Regular cardiac myocyte (primary cell): ENCODE results near the gene CCDC18. TPM values are rescaled to one million over a fixed set of nuclear protein-coding genes. Genes with fewer than 3 reads are reported as not detected.

Experiments used
- total RNA-seq: library from RNA; depleted of rRNA; stranded (reverse); fragments of >200 nt; gene quantifications from 2 replicates; pipeline ENCODE4 v1.2.3, GENCODE V29; 2014

Gene CCDC18, protein sequence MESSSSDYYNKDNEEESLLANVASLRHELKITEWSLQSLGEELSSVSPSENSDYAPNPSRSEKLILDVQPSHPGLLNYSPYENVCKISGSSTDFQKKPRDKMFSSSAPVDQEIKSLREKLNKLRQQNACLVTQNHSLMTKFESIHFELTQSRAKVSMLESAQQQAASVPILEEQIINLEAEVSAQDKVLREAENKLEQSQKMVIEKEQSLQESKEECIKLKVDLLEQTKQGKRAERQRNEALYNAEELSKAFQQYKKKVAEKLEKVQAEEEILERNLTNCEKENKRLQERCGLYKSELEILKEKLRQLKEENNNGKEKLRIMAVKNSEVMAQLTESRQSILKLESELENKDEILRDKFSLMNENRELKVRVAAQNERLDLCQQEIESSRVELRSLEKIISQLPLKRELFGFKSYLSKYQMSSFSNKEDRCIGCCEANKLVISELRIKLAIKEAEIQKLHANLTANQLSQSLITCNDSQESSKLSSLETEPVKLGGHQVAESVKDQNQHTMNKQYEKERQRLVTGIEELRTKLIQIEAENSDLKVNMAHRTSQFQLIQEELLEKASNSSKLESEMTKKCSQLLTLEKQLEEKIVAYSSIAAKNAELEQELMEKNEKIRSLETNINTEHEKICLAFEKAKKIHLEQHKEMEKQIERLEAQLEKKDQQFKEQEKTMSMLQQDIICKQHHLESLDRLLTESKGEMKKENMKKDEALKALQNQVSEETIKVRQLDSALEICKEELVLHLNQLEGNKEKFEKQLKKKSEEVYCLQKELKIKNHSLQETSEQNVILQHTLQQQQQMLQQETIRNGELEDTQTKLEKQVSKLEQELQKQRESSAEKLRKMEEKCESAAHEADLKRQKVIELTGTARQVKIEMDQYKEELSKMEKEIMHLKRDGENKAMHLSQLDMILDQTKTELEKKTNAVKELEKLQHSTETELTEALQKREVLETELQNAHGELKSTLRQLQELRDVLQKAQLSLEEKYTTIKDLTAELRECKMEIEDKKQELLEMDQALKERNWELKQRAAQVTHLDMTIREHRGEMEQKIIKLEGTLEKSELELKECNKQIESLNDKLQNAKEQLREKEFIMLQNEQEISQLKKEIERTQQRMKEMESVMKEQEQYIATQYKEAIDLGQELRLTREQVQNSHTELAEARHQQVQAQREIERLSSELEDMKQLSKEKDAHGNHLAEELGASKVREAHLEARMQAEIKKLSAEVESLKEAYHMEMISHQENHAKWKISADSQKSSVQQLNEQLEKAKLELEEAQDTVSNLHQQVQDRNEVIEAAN (N-terminal part only)
- total RNA-seq = 9.9 and 16.3 TPM in 2 replicates

DNA sequence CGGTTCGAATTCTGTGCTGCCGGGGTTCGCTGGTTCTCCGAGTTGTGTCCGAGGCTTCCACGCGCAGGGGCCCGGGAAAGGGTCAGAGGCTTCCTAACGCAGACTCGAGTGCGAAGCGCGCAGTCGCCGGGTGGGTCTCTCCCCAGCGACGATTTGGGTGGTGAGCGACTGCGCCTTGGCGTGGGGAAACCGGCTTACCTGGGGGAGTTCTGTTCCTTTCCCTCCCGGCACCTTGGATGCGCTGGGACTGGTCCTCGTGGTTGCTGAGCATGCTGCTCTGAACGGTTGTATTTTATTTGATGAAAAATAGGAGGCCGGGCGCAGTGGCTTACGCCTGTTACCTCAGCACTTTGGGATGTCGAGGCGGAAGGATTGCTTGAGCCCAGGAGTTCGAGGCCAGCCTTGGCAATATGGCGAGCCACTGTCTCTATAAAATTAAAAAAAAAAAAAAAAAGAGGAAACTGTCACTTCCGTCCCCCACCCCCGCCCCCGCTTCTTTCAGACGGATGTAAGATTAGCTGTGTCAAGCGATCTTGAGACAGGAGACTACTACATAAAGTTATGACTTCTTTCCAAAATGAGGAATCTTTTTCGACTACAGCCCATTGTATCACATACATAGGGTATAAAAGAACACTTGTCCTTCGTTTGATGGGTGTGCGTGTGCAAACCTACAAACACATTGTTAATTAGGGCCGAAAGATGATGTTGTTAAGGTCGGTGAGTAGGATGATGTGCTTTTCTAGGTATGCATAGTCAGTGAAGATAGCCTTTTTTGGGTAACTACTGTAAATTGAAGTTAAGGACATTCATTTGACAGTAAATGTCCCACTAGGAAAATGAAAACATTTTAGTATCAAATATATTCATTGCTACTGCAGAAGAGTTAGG lies at the start of gene CCDC18:
CCDC18 (plus strand) TSS at position 2 of the 891 bp plus-strand sequence. CDS start 2,638 bp downstream, outside the sequence.

DNA sequence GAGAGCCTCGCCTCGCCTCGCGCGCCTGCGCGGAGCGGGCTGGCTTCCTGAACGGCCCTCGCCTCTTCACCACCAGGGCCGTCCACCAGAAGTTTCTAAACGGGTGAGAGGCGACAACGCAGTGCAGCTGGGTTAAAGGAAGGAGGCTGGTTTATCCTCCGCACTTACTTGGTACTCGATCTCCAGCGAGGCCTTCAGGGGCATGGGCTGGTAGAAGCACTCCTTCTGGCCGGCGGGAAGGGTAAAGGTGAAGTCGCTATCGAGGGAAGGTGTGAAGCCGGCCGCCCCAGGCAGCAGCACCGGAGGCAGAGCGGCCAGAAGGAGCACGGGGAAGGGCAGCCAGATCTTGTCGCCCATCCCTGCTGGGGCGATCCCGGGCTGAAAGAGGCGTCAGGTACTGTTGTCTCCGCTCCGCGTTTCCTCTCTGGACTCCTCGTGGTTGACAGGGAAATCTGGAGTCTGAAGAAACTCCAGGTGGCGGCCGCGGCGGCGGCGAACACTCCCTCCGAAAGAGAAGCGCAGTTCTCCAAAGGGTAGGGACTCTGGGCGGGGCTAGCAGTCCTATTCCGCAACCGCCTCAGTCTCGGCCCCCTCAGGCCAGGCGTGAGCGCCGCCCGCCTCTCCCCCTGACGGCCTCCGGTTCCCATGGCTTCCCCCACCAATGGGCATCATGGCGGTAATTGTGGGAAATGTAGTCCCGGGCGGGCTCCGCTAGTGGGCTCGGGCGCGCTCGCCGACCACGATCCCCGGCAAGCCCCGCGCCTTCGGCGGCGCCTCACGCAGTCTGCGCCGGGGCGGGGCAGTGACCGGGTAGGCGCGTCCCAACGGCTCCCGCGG lies 420 bp upstream of the CCDC18 start, which contains the start of gene TMED5:
TMED5 (minus strand) TSS at position 528 of the 837 bp plus-strand sequence; CDS start at position 357, 171 bp downstream.

Other genes with a start within 250 kb of the CCDC18 start
- gene DIPK1A, start 219.3 kb upstream of the CCDC18 start, total RNA-seq = 20.1 and 27.9 TPM in 2 replicates
- gene MTF2, start 101.4 kb upstream of the CCDC18 start, total RNA-seq = 15.8 and 24.5 TPM in 2 replicates
- gene TMED5, start 311 bp upstream of the CCDC18 start, total RNA-seq = 68.6 and 101 TPM in 2 replicates
- 37.5 and 43.9 TPM in 2 replicates for gene DR1, start 165.2 kb downstream of the CCDC18 start, total RNA-seq